HepG2 (cell line): Measurements from ENCODE around the gene LEUTX. TPM values are rescaled to one million over a fixed set of nuclear protein-coding genes. Genes with fewer than 3 reads are reported as not detected.

ENCODE experiments used
- CENPT ChIP-seq: sonication (generic); formaldehyde crosslinking; IDR thresholded peaks from 2 replicates; pipeline ENCODE4 v1.8.0; 2022; ENCODE audit warnings: low read depth, mild to moderate bottlenecking, moderate library complexity, missing genetic modification reagents
- MEIS2 ChIP-seq: sonication (generic); formaldehyde crosslinking; IDR thresholded peaks from 2 replicates; pipeline ENCODE4 v1.9.0; 2021; ENCODE audit warnings: mild to moderate bottlenecking, missing genetic modification reagents
- NR2C2 ChIP-seq: sonication (generic); formaldehyde crosslinking; IDR thresholded peaks from 2 replicates; pipeline ENCODE4 v1.4.0; 2020; ENCODE audit warnings: missing genetic modification reagents, mild to moderate bottlenecking, moderate library complexity, borderline replicate concordance
- RFXAP ChIP-seq: sonication (generic); formaldehyde crosslinking; IDR thresholded peaks from 2 replicates; pipeline ENCODE4 v1.4.0; 2020; ENCODE audit warnings: missing genetic modification reagents, borderline replicate concordance
- SRF ChIP-seq: IDR thresholded peaks from 2 replicates; pipeline ENCODE4 v1.6.1; 2011; ENCODE audit warnings: mild to moderate bottlenecking, low read depth, low read length, moderate library complexity
- ZNF614 ChIP-seq: IDR thresholded peaks from 2 replicates; pipeline ENCODE4 v1.6.1; 2018; ENCODE audit warnings: missing biosample characterization, missing genetic modification reagents, inconsistent platforms, borderline replicate concordance
- polyA plus RNA-seq, 8 experiments: library from polyadenylated mRNA; depleted of rRNA in 3 of 8; stranded (reverse) in 7 of 8; unstranded in 1 of 8; fragments of >200 nt; fragmentation: Illumina TruSeq in 4 of 8; extraction: Trizol in 4 of 8; gene quantifications; 2 replicates each; pipeline versions ENCODE4 v1.2.1 to v1.2.3, GENCODE V29; 2011 to 2016; ENCODE audit warnings: low read depth in 4 of 8, missing spikeins in 1 of 8, mixed read lengths in 1 of 8; ENCODE audit not compliant: insufficient read depth in 1 of 8
- total RNA-seq, 5 experiments: library from RNA; depleted of rRNA; stranded (reverse); fragments of >200 nt; fragmentation: Illumina TruSeq; extraction: Trizol; gene quantifications; 2 replicates each; pipeline ENCODE4 v1.2.3, GENCODE V29; 2016; ENCODE audit warnings: low read depth in 1 of 5
- TF ChIP-seq, protein P1 (sequence below): sonication (generic); formaldehyde crosslinking; IDR thresholded peaks from 2 replicates; pipeline ENCODE4 v1.8.1; 2023; ENCODE audit warnings: mild to moderate bottlenecking, moderate library complexity, missing genetic modification reagents
- TF ChIP-seq, protein P2 (sequence below): sonication (generic); formaldehyde crosslinking; IDR thresholded peaks from 2 replicates; pipeline ENCODE4 v1.4.0; 2020; ENCODE audit warnings: missing genetic modification reagents, mild to moderate bottlenecking, borderline replicate concordance
- TF ChIP-seq, protein P3 (sequence below): sonication (generic); formaldehyde crosslinking; IDR thresholded peaks from 2 replicates; pipeline ENCODE4 v1.4.0; 2020; ENCODE audit warnings: mild to moderate bottlenecking, missing genetic modification reagents
- TF ChIP-seq, protein P4 (sequence below): sonication (generic); formaldehyde crosslinking; conservative IDR thresholded peaks from 2 replicates; pipeline ENCODE4 v1.4.0; 2020; ENCODE audit warnings: missing genetic modification reagents
- TF ChIP-seq, protein P5 (sequence below): sonication (generic); formaldehyde crosslinking; IDR thresholded peaks from 2 replicates; pipeline ENCODE4 v1.4.0; 2020; ENCODE audit warnings: mild to moderate bottlenecking, low read depth, missing genetic modification reagents

Gene LEUTX
- total and polyA plus RNA-seq, 2 of the 13 experiments (the other 11 are each of a cell fraction or from before 2014, with no cell fraction given), result not detected

DNA sequence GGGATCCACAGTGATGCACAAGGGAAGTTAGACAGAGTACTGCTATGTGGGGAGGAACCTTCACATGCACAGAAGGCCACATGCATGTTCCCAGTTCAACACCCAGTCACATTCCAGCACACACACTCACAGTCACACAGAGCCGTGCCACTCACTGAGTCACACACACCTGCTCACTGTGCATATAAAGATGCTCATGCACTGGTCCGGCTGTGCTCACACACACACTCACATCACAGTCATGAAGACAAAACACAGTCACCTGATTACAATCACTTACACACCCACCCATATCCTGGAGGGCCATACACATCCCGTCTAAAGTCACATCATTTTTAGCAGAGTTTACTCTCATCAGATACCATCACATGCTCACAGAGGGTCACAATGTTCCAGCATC is 41.3 kb upstream of the LEUTX start (continued):
- TF ChIP-seq MEIS2 (CRISPR knock-in tag) (no peak), SRF (no peak), RFXAP (no peak), CENPT (no peak), NR2C2 (CRISPR knock-in tag) (no peak), ZNF614 (no peak)
- TF ChIP-seq, protein P1, sequence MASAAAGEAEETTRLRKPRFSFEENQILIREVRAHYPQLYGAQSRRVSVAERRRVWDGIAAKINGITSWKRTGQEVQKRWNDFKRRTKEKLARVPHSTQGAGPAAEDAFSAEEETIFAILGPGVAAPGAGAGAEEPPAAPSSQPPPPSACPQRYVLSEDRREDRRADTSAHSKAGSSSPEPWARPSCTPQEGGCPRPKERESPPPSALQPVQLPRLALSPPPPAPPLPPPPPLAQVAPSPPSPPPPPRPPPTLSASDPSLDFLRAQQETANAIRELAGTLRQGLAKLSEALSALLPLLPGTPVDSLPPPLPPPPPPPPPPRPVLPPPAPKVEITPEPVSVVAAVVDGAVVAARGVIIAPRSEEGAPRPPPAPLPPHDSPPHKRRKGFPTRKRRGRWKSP, result no peak
- TF ChIP-seq, protein P2, sequence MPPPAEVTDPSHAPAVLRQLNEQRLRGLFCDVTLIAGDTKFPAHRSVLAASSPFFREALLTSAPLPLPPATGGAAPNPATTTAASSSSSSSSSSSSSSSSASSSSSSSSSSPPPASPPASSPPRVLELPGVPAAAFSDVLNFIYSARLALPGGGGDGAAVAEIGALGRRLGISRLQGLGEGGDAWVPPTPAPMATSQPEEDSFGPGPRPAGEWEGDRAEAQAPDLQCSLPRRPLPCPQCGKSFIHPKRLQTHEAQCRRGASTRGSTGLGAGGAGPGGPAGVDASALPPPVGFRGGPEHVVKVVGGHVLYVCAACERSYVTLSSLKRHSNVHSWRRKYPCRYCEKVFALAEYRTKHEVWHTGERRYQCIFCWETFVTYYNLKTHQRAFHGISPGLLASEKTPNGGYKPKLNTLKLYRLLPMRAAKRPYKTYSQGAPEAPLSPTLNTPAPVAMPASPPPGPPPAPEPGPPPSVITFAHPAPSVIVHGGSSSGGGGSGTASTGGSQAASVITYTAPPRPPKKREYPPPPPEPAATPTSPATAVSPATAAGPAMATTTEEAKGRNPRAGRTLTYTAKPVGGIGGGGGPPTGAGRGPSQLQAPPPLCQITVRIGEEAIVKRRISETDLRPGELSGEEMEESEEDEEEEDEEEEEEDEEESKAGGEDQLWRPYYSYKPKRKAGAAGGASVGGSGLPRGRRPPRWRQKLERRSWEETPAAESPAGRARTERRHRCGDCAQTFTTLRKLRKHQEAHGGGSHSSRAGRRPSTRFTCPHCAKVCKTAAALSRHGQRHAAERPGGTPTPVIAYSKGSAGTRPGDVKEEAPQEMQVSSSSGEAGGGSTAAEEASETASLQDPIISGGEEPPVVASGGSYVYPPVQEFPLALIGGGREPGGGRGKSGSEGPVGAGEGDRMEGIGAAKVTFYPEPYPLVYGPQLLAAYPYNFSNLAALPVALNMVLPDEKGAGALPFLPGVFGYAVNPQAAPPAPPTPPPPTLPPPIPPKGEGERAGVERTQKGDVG, result no peak
- TF ChIP-seq, protein P3, sequence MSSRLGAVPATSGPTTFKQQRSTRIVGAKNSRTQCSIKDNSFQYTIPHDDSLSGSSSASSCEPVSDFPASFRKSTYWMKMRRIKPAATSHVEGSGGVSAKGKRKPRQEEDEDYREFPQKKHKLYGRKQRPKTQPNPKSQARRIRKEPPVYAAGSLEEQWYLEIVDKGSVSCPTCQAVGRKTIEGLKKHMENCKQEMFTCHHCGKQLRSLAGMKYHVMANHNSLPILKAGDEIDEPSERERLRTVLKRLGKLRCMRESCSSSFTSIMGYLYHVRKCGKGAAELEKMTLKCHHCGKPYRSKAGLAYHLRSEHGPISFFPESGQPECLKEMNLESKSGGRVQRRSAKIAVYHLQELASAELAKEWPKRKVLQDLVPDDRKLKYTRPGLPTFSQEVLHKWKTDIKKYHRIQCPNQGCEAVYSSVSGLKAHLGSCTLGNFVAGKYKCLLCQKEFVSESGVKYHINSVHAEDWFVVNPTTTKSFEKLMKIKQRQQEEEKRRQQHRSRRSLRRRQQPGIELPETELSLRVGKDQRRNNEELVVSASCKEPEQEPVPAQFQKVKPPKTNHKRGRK (CRISPR knock-in tag), result no peak
- TF ChIP-seq, protein P4, sequence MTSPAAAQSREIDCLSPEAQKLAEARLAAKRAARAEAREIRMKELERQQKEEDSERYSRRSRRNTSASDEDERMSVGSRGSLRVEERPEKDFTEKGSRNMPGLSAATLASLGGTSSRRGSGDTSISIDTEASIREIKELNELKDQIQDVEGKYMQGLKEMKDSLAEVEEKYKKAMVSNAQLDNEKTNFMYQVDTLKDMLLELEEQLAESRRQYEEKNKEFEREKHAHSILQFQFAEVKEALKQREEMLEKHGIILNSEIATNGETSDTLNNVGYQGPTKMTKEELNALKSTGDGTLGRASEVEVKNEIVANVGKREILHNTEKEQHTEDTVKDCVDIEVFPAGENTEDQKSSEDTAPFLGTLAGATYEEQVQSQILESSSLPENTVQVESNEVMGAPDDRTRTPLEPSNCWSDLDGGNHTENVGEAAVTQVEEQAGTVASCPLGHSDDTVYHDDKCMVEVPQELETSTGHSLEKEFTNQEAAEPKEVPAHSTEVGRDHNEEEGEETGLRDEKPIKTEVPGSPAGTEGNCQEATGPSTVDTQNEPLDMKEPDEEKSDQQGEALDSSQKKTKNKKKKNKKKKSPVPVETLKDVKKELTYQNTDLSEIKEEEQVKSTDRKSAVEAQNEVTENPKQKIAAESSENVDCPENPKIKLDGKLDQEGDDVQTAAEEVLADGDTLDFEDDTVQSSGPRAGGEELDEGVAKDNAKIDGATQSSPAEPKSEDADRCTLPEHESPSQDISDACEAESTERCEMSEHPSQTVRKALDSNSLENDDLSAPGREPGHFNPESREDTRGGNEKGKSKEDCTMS (CRISPR knock-in tag), result no peak
- TF ChIP-seq, protein P5, sequence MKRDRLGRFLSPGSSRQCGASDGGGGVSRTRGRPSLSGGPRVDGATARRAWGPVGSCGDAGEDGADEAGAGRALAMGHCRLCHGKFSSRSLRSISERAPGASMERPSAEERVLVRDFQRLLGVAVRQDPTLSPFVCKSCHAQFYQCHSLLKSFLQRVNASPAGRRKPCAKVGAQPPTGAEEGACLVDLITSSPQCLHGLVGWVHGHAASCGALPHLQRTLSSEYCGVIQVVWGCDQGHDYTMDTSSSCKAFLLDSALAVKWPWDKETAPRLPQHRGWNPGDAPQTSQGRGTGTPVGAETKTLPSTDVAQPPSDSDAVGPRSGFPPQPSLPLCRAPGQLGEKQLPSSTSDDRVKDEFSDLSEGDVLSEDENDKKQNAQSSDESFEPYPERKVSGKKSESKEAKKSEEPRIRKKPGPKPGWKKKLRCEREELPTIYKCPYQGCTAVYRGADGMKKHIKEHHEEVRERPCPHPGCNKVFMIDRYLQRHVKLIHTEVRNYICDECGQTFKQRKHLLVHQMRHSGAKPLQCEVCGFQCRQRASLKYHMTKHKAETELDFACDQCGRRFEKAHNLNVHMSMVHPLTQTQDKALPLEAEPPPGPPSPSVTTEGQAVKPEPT (CRISPR knock-in tag), result no peak
